Measurements from ENCODE around the gene OR4D2. TPM values are rescaled to one million over a fixed set of nuclear protein-coding genes. Genes with fewer than 3 reads are reported as not detected.

The OR4D2 gene
- total RNA-seq, 4 donors from 2014 or later: not detected

DNA sequence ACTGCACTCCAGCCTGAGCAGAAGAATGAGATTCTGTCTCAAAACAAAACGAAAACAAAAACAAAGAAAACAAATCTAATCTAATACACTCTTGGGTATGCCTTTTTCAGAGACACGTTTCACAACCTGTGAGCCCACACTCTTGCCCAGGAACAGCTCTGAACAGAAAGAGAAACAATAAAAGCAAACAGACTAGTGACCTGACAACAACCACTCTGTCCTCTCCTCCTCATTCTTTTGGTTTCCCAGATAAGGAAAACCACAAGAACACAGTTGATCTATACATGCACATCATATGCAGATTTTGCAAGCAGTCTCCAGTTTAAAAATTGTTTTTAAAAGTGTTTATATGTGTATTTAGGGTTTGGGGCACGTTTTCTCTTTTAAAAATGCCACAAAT is 51.0 kb downstream of the OR4D2 start:
- H3K36me3 ChIP-seq: peaks cover 0 to 44% (median 0%) of the 10 kb centered on the region in 3 donors
- no peak for TF ChIP-seq EP300 (IDR thresholded peaks at IDR 0.05)
- TF ChIP-seq, protein P1, sequence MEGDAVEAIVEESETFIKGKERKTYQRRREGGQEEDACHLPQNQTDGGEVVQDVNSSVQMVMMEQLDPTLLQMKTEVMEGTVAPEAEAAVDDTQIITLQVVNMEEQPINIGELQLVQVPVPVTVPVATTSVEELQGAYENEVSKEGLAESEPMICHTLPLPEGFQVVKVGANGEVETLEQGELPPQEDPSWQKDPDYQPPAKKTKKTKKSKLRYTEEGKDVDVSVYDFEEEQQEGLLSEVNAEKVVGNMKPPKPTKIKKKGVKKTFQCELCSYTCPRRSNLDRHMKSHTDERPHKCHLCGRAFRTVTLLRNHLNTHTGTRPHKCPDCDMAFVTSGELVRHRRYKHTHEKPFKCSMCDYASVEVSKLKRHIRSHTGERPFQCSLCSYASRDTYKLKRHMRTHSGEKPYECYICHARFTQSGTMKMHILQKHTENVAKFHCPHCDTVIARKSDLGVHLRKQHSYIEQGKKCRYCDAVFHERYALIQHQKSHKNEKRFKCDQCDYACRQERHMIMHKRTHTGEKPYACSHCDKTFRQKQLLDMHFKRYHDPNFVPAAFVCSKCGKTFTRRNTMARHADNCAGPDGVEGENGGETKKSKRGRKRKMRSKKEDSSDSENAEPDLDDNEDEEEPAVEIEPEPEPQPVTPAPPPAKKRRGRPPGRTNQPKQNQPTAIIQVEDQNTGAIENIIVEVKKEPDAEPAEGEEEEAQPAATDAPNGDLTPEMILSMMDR (IDR thresholded peaks at IDR 0.05): no peak
- no peak for TF ChIP-seq POLR2A (IDR thresholded peaks at IDR 0.05)
- DNase-seq (ENCODE audit: low spot score in 2 of 2): no peak
- 87 to 93% methylated on average over 3 of the region's 3 CpGs for WGBS, 2 donors
- H3K27ac ChIP-seq: no peak overlapping the region
- no peaks in the 10 kb centered on the region for H3K27me3 ChIP-seq
- no peaks in the 10 kb centered on the region for H3K9me3 ChIP-seq
- no peak overlapping the region for H3K4me3 ChIP-seq
- H3K4me1 ChIP-seq: peaks cover 0 to 9% (median 3%) of the 10 kb centered on the region in 4 donors

DNA sequence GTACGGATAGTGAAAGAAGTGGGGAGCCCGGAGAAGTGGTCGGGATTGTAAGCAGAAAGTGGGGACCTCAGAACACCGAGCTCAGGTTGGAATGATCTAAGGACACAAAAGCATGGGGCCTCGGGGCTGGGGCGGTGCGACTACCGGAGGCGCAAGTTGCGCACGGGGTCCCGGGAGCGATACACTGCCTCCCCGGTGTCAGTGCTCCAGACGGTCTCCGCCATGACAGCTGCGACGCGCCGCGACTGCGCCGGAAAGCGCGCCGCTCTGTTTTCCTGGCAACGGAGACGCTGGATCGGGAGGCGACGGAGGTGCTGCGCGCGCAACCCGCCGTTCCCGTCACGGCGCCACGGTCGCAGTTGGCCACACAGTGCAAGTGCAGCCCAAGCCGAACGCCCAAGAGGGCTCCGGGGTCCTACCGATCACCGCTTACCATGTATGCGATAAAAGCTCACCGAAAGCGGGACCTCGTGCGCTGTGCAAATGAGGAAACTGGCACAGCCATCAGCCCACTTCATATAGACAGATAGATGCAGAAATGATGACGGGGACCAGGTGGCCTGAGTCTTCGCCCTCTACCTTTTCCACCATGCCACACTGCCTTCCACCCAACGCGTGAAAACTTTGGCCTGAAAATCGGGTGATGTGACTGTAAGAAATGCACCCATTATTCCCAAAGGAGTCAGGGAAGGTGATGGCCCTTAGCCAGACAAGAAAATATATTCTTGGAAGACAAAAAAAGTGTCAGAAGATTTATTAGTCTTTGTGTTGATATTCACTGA is 52.4 kb downstream of the OR4D2 start, which contains the start of gene MKS1:
Gene MKS1 (minus strand): TSS at position 249 of the 782 bp plus-strand sequence. CDS start 25 bp downstream, at position 224.
- 4 to 5% methylated on average over 33 to 47 of the region's 56 CpGs for WGBS, 2 donors
- Histone ChIP-seq H3K27me3 (no peaks in the 10 kb centered on the region), H3K4me3 (peak within 1 kb of the TSS; percentile 53 to 93 (median 78)), H3K36me3 (peaks cover 0 to 29% (median 0%) of the 10 kb centered on the region in 3 donors), H3K9me3 (no peaks in the 10 kb centered on the region), H3K27ac (peak within 1 kb of the TSS; percentile 28 to 88 (median 85)), H3K4me1 (peaks cover 0 to 9% (median 3%) of the 10 kb centered on the region in 4 donors)
- TF ChIP-seq EP300 (IDR thresholded peaks at IDR 0.05): peak in 1 of 2 donors; percentile 84
- peak; percentile 37 to 38 for TF ChIP-seq POLR2A (IDR thresholded peaks at IDR 0.05)
- TF ChIP-seq, protein P1 (IDR thresholded peaks at IDR 0.05): peak; percentile 66 to 87 (median 71)
- DNase-seq (ENCODE audit: low spot score in 2 of 2): peak; percentile 82 to 84

DNA sequence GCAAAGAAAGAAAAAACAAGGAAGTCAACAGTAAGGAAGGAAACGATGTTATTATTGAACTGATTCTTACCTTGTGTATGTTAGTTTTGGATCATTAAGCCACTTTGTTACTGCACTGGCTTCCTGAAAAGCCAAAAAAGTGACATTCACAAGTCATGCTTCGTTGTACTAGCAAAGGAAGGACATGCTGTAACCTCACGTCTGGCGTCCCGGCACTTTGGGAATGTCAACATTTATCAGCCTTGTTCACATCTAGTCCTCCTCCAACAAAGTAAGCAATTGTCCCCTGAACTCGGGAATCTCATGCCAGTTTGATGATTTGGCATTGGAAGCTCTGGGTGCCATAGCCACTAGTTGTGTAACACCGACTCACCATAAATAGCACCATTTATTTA is 53.0 kb downstream of the OR4D2 start:
- TF ChIP-seq, protein P1 (IDR thresholded peaks at IDR 0.05): no peak
- no peak for TF ChIP-seq POLR2A (IDR thresholded peaks at IDR 0.05)
- no peak for TF ChIP-seq EP300 (IDR thresholded peaks at IDR 0.05)
- Histone ChIP-seq H3K4me1 (peaks cover 0 to 9% (median 3%) of the 10 kb centered on the region in 4 donors), H3K36me3 (peaks cover 0 to 23% (median 0%) of the 10 kb centered on the region in 3 donors), H3K4me3 (peak overlapping the region; percentile 53 to 93 (median 78)), H3K27me3 (no peaks in the 10 kb centered on the region), H3K27ac (peak overlapping the region in 3 of 4 donors; percentile 83 to 88 (median 87)), H3K9me3 (no peaks in the 10 kb centered on the region)
- DNase-seq (ENCODE audit: low spot score in 2 of 2): no peak
- 34 to 40% methylated on average over 7 of the region's 7 CpGs for WGBS, 2 donors

Other genes with a start within 250 kb of the OR4D2 start
- gene CUEDC1, start 211.6 kb upstream of the OR4D2 start, total RNA-seq: 10 to 100 TPM; 32.1 to 55.5 (median 38.8) TPM
- gene VEZF1, start 178.7 kb upstream of the OR4D2 start, total RNA-seq: 10 to 100 TPM; 42.3 to 66.0 (median 48.3) TPM
- 100 to 1,000 TPM in 3 of 4 donors, 10 to 100 TPM in 1; 92.4 to 173 (median 143) TPM for gene SRSF1, start 159.7 kb upstream of the OR4D2 start, total RNA-seq
- 10 to 100 TPM; 13.9 to 21.3 (median 16.6) TPM for gene DYNLL2, start 83.6 kb upstream of the OR4D2 start, total RNA-seq
- not detected for gene OR4D1, start 18.6 kb upstream of the OR4D2 start, total RNA-seq
- gene EPX, start 25.7 kb downstream of the OR4D2 start, total RNA-seq: not detected
- 10 to 100 TPM; 15.7 to 25.1 (median 18.5) TPM for gene MKS1, start 52.3 kb downstream of the OR4D2 start, total RNA-seq
- not detected for gene LPO, start 71.6 kb downstream of the OR4D2 start, total RNA-seq
- gene MPO, start 114.0 kb downstream of the OR4D2 start, total RNA-seq: not detected
- 10 to 100 TPM; 11.4 to 16.3 (median 13.0) TPM for gene TSPOAP1, start 161.8 kb downstream of the OR4D2 start, total RNA-seq
- gene SUPT4H1, start 185.2 kb downstream of the OR4D2 start, total RNA-seq: 10 to 100 TPM; 34.5 to 38.0 (median 35.2) TPM